SK-N-SH treated with all-trans-retinoic acid at 6 μM for 48 hours (cell line): ENCODE data around the gene MYH4.

Source experiments
- PATZ1 ChIP-seq: fragments of 250-450 bp; sonication (Bioruptor Pico); IDR thresholded peaks from 2 replicates; pipeline ENCODE4 v1.8.0; 2020; ENCODE audit warnings: mild to moderate bottlenecking, moderate library complexity, borderline replicate concordance
- PPARA ChIP-seq: fragments of 250-450 bp; sonication (Bioruptor Pico); IDR thresholded peaks from 2 replicates; pipeline ENCODE4 v1.5.0; 2020; ENCODE audit warnings: mild to moderate bottlenecking, borderline replicate concordance
- RARB ChIP-seq: fragments of 250-450 bp; sonication (Bioruptor Pico); IDR thresholded peaks from 2 replicates; pipeline ENCODE4 v1.8.0; 2021; ENCODE audit warnings: mild to moderate bottlenecking, moderate library complexity
- ZNF565 ChIP-seq: fragments of 450-650 bp; formaldehyde crosslinking; conservative IDR thresholded peaks from 2 replicates; pipeline ENCODE4 v1.5.0; 2020; ENCODE audit warnings: low read depth, mild to moderate bottlenecking, moderate library complexity

GRCh38 chr17:10516638-10517037 lies 47.3 kb upstream of the MYH4 start:
- TF ChIP-seq PPARA (CRISPR knock-in tag) (no peak), ZNF565 (CRISPR knock-in tag) (no peak), RARB (no peak), PATZ1 (no peak)
